Fibroblast of skin of right quadriceps (primary cell): ENCODE results near the gene OAS2.

Source experiments
- DNase-seq: peaks from one replicate; pipeline ENCODE4 v3.0.0-alpha.2; 2013

Gene OAS2

DNA sequence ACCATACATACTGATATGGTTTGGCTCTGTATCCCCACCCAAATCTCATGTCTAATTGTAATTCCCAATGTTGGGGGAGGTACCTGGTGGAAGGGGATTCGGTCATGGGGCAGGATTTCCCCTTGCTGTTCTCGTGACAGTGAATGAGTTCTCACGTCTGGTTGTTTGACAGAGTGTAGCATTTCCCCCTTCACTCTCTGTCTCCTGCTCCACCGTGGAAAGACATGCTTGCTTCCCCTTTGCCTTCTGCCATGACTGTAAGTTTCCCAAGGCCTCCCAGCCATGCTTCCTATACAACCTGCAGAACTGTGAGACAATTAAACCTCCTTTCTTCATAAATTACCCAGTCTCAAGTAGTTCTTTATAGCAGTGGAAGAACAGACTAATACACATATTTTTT is 49.4 kb downstream of the OAS2 start:
- DNase-seq = no peak

DNA sequence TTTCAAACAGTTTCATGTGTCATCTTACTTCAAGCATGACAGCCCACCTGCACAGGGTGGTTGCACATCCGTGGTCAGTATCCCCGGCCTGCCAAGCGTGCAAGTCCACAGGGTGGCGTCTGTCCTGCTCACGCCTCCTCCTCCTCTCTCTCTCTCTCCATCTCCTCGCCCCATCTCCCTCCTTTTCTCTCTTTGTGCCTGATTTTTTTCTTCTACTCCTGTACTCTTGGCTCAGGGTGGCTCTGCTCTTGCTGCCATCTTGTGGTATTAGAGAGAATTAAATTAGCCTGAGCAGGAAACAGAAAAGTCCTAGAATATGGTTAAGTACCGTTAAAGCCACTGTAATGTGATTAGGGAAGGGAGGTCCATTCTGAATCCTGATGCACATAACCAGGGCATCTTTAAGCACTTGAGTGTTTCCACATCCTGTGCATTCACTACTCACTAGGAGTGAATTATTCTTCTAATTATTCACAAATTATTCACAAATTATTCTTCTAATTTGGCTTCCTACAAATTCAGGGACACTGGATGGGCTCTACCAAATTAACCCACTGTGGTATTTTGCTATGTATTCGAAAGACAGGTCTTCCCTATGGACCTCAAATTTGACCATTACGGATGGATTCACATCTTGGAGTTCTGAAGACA is 52.7 kb downstream of the OAS2 start:
- peak; percentile 39 for DNase-seq

GRCh38 chr12:113039911-113040445 is 61.7 kb downstream of the OAS2 start:
- no peak for DNase-seq

DNA sequence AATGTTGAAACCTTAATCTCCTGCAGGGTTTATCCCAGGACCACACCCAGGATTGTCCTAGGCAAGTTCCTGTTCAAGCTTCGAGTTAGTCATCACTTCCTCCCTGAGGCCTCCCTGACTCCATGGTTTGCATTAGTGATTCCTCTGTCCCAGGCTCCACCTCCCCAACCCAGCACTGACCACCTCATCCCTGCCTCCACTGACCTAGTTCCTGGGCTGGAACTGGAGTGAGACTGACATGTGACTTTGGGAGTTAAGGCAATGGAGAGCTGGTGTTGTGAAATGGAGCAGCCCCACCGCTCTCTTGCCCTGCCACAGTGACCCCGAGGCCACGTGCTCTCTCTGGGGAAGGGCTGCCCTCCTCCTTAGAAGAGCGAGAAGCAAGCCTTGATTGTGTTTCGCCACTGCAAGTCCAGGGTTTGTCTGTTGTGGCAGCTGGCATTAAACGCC is 62.4 kb downstream of the OAS2 start:
- peak; percentile 28 for DNase-seq

DNA sequence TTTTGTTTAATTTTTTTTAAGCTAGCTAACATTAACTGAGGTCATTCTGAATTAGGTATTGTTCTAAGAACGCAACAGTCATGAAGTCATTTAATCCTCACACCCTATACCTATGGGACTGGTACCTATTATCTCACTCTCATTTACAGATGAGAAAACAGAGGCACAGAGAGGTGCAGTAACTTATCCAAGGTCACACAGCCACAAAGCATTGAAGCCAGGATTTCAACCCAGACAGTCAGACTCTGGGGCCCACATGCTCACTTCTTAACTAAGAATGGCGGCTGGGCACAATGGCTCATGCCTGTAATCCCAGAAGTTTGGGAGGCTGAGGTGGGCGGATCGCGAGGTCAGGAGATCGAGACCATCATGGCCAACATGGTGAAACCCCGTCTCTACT is 63.2 kb downstream of the OAS2 start:
- DNase-seq = no peak

- DNase-seq = no peak
Measured at GRCh38 chr12:113043240-113043639, 64.9 kb downstream of the OAS2 start.

DNA sequence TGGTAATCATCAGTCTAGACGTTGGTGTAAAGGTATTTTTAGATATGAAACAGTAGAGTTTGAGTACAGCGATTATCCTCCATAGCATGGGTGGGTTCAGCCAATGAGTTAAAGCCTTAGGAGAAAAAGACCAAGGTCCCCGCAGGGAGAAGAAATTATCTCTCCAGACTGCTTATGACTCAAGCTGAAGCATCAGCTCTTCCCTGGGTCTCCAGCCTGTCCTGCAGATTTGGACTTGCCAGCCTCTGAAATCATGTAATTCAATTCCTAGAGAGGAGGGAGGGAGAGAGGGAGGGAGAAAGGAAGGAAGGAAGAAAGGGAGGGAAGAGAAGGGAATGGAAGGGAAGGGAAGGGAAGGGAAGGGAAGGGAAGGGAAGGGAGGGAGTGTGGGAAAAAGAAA is 66.2 kb downstream of the OAS2 start:
- DNase-seq = no peak

- DNase-seq = peak; percentile 53
Measured at GRCh38 chr12:113048716-113049127, 70.4 kb downstream of the OAS2 start.

GRCh38 chr12:113049976-113050742 is 71.8 kb downstream of the OAS2 start:
- DNase-seq = no peak

GRCh38 chr12:113050795-113051194 is 72.5 kb downstream of the OAS2 start:
- DNase-seq = no peak

DNA sequence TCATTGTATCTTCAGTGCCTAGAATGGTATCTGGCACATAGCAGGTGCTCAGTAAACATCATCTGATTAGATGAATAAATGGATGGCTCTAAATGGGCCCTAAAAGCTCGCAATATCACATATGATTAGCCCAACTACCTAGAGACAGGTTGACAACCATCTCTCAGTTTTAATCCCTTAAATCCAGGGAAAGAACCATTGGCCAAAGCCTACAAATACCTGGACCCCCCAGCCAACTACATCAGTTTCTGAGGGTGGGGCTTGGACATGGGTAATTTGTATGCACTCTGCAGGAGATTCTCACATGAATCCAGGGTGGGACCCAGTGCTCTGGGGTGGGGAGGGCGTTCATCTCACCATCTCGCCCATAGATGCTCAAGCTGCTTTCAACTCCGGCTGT is 73.4 kb downstream of the OAS2 start:
- DNase-seq = no peak

DNA sequence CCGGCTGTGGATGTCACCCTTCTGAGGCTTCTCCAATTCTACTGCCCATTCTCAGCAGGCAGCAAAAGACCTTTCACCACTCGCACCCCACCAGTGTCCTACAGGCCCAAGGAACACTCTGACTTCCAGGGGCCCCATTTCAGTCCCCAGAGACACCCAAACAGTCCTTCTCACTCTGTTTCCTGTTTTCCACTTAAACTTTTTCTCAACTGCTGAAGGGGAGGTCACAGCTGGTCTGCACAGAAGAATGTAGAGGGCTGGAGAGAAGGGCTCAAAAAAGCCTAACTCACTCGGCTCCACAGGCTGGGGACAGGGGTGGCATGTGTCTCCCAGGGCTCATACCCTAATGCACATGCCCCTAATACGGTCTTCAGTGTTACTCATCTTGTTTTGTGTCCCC is 74.0 kb downstream of the OAS2 start:
- no peak for DNase-seq

DNA sequence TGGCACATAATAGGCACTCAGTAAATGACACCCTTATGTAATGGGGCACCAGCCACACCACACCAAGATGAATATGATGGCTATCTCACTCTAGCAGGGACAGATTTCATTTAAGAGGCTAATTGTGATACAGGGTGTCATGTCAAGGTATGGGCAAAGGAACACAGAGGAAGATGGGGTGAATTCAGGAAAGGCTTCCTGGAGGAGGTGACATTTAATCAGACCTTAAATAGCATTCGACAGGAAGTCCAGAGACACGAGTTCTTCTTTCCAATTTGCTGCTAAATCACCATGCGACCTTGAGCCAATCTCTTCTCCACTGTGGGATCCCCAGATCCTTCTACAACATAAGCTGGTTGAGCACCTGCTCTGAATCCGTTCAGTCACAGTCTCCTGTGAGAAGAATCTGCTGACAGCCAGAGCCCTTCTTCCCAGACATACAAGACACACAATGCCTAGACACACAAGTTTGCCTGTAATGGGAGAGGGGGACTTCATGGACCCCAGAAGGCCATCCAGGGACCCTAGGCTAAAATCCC is 76.7 kb downstream of the OAS2 start:
- no peak for DNase-seq

DNA sequence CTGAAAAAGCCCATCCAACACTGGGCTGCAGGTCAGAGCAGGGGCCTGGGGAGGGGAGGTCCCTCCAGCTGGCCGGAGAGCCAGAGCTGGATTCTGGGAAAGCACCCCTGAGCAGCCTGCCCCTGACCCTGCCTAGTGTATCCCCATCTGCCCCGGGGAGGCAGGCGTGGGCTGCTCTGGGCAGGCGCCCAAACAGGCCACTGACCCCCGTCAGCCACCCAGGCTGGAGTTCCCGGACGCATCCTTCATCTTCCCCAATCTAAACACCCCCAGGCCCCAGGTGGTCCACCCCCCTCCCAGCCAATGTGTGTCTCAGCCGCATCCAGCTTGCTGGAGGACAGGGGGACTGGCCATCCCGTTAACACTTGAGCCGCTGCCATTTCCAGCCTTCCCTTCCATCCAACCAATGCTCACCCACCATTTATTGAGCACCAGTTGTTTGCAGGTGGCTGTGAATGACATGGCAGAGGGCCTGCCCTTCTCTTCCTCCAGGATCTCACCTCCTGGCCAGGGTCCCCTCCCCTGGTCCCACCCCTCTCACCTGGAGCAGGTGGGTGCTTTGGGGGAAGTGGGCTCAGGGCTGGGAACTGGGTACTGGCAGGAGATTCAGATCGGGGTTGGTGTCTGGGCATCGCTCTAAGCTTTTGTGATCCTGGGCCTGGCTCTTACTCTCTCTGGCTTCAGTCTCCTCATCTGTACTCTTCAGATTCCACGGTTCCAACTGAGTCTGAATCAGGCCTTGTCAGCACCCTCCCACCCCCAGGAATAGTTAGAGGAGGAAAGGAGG is 77.5 kb downstream of the OAS2 start:
- DNase-seq = no peak

GRCh38 chr12:113056381-113056630 is 78.0 kb downstream of the OAS2 start:
- no peak for DNase-seq

- no peak for DNase-seq
Measured at GRCh38 chr12:113056631-113057488, 78.5 kb downstream of the OAS2 start, which contains the start of gene DTX1. TSS of gene DTX1 (plus strand) at chr12:113056730. CDS start at chr12:113058193, 1,463 bp downstream.

GRCh38 chr12:113057565-113058485 is 79.5 kb downstream of the OAS2 start:
- DNase-seq = no peak

DNA sequence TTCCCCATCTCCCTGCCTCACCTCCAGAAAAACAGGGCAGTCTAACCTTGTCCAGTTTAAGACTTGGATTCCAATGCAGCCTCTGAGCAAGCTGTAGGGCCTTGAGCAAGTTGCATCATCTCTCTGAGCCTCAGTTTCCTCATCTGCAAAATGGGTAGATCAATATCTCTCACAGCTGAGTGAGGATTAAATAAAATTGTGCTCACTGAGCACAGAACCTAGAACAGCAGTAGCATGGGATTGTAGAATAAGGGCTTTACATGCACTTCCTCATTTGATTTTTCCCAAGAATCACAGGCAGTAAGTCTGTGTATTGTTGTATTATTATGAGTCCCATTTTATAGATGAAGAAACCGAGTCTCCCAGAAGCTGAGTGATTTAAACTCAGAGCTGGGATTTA is 80.2 kb downstream of the OAS2 start:
- no peak for DNase-seq

- no peak for DNase-seq
Measured at GRCh38 chr12:113059071-113059595, 80.8 kb downstream of the OAS2 start.

DNA sequence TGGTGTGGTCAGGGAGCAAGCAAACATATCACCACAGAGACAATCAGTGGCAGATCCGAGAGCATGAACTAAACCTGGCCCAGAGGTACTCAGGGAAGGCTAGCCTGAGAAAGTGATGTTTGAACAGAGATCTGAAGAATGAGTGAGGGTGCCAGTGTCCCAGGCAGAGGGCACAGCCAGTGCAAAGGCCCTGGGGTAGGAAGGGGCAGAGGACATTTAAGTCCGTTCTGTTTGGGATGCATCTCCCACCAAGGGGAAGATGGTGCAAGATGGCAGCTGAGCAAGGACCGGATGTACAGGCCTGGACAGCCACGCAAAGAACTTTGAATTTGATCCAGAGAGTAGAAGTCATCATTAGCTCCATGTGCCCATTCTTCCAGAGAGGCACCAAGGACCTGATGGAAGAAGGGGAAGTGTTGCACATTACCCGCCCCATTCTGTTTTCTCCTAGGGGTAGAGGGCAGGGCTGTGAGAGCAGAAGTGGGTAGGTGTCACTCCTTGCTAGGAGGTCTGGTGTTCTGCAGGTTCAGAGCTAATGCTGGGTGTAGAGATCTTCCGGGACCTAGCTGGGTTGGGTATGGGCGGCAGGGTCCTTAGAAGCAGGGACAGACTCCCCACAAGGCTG is 82.1 kb downstream of the OAS2 start:
- DNase-seq = no peak
